Measurements from ENCODE around the gene WNK1.
"Not testable (repeated sequence)": the region's sequence is repeated elsewhere in the genome, so short reads cannot be mapped to it uniquely, and the experiment has no call there.

WNK1 gene

DNA sequence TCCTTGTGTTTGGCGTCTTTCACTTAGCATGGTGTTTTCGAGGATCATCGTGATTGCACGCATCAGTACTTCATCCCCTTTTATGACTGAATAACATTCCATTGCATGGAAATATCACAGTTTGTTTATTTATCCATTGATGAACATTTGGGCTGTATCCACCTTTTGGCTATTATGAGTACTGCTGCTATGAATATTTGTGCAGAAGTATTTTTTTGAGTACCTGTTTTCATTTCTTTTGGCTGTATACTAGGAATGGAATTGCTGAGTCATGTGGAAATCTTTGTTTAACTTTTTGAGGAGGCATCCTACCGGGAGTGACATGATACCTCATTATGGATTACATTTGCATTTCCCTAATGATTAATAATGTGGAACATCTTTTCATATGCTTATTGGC is 66.4 kb downstream of the WNK1 start:
- no peak for DNase-seq

DNA sequence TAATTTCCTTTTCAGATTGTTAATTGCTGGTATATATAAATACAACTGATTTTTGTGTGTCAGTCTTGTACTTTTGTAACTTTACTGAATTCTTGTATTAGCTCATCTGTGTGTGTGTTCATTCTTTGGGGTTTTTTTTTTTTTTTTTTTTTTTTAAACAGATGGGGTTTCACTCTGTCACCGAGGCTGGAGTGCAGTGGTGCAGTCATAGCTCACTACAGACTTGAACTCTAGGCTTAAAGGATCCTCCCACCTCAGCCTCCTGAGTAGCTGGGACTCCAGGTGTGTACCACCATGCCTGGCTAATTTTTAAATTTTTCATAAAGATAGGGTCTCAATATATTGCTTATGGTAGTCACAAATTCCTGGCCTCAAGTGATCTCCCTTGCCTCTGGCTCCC is 68.0 kb downstream of the WNK1 start:
- no peak for DNase-seq

DNA sequence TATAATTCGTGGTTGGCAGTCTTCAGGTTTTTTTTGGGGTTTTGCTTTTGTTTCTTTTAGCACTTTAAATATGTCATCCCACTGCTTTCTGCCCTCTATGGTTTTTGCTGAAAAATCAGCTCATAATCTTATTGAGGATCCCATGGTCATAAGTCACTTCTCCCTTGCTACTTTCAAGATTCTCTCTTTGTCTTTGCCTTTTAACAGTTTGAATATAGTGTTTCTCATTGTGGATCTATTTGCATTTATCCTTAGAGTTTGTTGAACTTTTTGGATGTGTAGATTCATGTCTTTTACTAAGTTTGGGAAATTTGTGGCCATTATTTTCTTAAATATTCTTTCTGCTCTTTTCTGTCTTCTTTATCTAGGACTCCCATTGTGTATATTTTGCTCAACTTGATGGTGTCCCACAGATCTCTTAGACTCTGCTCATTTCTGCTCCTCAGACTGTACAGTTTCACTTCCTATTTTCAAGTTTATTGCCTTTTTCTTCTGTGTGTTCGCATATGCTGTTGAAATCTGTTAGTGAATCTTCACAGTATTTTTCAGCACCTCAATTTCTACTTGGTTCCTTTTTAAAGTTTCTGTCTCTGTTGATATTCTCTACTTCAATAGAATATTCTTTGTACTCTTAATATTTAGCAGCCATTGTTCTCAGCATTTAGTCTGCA is 70.8 kb downstream of the WNK1 start:
- no peak for DNase-seq

DNA sequence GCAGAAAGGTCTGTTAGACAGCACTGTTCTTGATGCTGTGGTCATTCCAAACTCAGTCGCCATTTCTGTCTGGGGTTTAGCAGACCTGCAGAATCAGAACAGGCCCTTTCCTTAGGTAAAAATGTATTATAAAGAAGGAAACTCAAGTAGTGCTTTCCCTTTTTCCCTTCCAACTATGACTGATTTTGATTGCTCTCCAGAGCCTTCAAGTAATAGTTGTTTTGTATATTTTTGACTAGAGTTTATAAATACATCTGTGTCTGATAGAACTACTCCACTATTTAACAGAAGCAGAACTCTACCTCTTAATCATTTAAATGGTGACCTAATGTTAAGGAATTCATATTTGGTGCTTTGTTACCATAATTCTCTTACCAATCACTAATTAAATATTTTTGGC is 74.0 kb downstream of the WNK1 start:
- DNase-seq = no peak

DNA sequence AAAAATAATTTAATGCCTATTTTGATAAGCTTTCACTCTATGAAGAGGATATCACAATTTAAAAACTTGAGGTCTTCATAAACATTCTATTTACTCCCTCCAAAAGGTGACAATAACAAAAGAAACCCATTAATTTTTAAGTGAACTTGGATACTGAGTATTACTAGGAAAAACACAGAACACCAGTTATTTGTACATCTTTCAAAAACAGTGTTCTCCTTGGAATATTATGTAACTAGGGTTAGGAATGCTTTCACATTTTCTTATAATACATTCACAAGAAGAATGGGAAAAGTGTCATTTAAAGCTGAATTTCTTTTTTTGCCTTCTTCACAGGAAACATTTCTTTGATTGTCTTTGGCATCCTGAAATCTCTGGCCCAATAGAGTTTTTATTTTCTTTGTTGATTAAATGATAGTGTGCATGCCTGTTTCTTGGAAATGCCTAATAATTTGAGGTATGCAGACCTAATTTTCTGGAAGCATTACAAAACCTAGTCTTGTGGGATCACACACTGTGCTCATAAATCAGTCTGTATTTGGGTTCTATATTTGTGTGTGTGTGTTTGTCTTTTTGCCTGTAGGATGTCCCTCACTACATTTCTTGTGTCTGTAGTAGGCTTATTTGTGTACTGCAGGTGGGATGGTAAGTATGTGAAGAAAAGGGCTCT is 76.5 kb downstream of the WNK1 start:
- DNase-seq = no peak

DNA sequence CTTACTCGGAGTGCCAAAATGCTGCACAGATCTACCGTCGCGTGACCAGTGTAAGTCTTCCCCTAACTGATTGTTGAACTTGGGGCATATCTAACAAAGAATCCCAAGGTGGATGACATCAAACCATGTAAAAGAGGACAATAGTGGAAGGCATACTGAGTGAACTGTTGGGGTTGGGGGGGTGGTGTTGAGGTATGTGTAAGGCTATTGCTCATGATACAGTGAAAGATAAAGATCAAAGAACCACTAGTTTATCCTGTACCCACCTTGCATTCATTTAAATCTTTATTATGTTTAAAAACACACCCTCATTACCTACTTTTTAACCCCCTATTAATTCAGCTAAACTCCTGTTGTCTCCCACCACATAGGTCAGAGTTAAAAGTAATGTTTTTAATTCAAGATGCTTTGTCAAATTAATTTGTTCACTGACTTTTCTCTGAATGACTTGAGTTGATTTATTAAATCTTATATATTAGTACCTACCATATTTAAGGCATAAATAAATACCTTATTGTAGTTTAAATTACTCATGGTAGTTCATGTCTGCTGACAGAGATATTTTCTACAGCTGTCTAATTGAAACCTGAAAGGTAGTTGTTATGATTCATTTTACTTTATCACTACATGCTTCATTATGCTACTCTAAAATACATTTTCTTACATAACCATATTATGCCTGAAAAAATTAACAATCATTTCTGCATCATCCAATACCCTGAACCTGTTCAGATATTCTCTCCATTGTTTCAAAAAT is 77.9 kb downstream of the WNK1 start:
- DNase-seq = no peak

DNA sequence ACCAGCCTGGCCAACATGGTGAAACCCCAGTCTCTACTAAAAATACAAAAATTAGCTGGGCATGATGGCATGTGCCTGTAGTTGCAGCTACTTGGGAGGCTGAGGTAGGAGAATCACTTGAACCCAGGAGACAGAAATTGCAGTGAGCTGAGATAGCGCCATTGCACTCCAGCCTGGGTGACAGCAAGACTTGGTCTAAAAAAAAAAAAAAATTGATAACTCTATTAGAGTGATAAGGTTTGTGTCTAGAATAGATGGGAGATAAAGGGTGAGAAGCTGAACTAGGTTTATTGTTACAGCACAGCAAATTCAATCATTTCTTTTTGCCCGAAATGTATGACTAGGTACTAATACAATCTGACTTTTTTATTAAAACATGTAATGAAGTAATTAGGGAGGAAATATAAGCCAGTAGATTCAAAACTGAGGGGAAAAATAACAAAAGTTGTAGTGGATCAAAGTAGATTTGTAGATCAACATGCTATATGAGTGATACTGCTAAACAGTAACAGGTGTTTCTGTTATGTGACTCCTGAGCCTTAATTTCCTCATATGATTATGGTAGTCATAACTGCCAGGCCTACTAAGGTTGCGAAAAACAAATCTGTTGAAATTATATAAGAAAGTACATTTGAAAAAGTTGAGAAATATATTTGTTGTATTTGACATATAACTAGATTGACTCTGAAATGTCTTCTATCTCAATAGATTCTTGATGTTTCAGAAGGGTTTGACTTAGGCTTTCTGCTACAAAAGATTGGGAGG is 83.6 kb downstream of the WNK1 start:
- DNase-seq = no peak

DNA sequence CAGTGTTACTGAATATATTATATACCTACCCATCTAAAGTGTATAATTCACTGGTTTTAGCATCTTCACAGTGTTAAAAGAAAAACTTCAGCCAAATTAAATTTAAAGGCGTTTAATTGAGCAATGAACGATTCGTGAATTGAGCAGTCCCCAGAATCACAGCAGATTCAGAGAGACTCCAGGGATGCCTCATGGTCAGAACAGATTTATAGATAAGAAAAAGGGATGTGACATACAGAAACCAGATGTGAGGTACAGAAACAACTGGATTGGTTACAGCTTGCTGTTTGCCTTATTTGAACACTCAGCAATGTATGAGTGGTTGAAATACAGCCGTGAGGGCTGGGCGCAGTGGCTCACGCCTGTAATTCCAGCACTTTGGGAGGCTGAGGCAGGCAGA is 84.6 kb downstream of the WNK1 start:
- DNase-seq = no peak

DNA sequence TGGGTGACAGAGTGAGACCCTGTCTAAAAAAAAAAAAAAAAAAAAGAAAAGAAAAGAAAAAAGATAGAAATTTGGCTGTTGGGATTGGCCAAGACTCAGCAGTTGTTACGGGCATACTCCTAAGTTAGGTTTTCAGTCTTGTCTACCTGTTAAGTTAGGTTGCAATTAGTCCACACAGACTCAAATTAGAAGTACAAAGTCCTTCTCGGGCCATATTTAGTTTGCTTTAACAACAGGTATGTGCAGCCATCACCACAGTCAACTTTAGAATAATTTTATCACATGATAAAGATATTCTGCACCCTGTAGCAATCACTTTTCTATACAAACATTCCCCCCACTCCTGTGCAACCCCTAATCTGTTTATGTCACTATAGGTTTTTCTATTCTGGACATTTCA is 85.2 kb downstream of the WNK1 start:
- no peak for DNase-seq

DNA sequence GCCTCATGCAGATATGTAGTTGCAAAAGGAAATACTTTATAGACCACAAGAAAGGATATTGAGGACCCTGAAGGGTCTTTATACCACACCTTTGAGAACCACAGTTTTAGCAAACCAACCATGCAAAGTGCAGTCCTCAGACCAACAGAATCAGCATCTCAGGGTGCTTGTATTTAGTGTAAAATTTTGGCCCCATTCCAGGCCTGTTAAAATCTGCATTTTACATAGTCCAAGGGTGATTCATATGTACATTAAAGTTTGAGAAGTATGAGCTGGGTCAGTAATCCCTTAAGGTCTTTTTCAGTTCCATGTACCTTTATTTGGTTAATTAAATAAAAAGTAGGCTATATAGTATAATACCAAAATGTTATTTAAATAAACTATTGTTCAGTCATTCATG is 91.2 kb downstream of the WNK1 start:
- no peak for DNase-seq

DNA sequence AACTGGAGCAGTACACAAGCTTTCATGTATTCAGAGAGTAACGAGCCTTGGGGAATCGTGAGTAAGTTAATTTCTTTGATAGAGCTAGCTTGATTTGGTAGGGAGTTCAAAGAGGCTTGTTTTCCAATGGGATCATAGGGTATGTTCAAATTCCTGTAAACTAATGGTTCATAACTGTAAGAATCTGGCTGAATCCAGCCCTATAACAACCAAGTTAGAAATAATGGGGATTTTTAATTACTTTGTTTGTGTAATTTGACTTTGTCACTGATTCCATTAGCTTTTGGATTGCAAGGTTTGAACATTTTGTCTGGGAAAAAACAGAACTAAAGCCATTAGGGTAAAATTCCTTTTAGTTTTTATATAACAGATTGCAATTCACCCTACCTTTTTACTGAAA is 94.0 kb downstream of the WNK1 start:
- no peak for DNase-seq

DNA sequence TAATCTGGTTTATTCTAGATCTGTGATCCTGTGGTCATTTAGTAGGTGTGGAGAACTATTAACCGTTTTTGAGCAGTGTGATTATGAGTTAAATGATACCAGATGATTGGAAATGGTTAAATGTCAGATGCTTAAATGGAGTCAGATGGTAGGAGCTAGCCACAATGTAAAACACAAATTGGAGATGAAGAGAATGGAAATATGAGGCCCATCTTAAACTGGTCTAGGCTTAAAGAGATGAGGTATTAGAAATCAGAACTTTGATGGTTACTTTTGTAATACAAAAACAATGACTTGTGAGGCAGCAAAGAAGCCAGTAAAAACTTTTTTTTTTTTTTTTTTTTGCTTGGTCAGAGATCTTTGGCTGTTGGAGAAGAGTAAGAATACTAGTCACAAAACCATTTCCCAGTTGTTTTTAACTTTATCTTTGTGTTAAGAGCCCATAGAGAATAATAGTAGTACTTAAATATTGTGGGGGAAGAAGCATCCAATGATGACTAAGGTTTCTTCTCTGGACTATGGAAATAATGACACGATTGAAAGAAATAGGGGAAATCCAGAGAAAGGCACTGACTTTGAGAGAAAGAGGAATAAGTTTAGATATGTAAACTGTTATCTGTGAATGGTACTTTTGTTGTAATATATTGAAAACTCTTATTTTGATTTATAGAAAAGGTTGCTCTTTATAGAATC is 95.9 kb downstream of the WNK1 start:
- DNase-seq = peak; percentile 19

DNA sequence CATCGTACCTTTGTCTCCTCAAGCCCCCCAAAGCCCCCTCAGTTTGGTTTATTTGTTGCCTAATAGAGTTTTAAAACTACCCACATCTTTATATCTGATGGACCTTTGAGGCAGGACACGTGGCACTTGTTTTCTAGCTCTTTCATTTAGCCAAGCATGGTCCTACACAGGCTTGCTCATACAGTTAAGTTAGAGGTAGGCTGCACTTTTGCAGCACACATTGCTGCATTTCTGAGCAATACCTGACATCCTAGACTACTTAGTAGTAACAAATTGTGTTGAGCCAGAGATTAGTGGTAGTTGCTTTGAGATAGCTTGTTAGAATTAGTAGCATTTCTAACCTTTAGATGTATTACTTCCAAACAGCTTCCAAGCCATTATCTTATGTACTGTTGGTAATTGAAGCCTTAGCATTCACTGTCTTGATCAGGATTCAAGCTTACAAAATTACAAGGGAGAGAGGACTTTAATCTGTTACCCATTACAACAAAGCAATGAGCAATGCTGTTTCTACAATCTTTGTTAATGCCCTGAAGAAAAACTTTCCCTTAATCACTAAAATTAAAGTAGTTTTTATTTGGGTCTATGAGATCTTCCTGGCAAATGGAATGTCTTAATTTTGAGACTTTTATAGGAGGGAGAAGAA is 96.6 kb downstream of the WNK1 start:
- DNase-seq = no peak

DNA sequence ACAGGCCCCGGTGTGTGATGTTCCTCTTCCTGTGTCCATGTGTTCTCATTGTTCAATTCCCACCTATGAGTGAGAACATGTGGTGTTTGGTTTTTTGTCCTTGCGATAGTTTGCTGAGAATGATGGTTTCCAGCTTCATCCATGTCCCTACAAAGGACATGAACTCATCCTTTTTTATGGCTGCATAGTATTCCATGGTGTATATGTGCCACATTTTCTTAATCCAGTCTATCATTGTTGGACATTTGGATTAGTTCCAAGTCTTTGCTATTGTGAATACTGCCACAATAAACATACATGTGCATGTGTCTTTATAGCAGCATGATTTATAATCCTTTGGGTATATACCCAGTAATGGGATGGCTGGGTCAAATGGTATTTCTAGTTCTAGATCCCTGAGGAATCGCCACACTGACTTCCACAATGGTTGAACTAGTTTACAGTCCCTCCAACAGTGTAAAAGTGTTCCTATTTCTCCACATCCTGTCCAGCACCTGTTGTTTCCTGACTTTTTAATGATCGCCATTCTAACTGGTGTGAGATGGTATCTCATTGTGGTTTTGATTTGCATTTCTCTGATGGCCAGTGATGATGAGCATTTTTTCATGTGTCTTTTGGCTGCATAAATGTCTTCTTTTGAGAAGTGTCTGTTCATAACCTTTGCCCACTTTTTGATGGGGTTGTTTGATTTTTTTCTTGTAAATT is 97.5 kb downstream of the WNK1 start:
- not testable (repeated sequence) for DNase-seq

DNA sequence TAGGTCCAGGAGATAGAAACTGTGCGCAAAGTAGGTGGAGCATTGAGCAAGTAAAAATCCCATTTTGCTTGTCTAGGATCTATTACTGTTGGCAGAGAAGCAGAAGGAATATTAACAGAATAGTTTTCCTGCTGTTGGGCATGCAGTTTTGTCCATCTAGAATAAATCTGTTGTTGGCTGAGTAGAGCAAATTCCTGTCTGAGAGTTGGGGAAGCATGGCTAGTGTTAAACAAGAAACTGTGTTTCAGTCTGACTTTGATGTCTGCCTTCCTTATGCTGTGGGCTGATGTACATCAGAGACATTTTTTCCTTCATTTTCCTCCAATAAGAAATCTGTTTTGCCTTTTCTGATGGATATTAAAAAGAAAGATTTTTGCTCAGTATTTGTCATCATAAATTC is 99.0 kb downstream of the WNK1 start:
- no peak for DNase-seq

DNA sequence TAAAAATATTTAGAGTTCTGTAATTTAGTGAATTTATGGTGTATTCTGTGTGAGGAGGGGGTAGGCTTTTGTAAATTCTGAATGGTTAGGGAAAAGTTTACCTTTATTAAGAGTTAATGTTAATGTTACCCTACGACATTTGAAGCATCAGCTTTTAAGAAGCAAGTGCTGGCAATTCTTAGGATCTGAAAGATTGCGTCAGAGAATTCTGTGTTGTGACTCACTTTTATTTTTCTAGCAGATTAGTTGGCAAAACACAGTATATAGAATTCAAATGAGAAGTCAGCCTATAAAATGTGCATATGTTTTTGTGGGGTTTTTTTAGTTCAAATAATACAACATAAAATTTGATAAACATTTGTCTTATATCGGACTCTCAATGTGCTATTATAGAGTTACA is 99.5 kb downstream of the WNK1 start:
- DNase-seq = no peak

DNA sequence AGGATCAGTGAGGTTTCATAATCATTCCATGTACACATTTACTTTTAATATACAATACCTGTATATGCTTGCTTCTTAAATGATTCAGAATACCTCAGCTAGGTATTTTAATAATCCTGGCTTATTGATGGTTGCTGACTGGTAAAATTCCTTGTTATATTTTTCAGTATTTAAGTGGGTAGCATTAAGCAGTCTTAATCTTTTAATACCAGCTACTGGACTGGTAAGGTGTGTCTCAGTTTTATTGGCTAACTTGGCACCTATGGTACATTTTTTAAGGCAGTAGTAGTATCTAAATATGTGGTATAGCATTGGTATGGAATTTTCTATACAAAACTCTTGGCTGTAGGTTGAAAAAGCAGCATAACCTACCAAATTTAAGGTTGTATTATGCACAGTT is 100.5 kb downstream of the WNK1 start:
- DNase-seq = no peak

DNA sequence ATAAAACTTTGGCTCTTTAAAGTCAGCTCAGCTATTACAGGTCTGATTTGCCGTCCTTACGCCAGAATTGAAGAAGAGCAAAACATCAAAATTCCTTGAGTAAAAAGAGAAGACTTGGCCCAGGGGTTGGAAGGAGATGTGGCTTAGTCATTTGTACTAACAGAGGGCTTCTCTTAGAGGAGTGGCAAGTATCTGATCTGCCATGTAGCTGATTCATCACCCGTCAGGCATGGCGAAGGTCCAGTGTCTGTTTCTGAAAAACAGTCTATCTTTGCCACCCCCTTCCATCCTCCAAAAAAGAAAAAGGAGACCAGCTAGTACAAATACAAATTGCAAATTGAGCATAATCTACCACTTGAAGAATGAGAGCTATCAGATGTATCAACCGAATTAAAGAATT is 105.2 kb downstream of the WNK1 start:
- no peak for DNase-seq

DNA sequence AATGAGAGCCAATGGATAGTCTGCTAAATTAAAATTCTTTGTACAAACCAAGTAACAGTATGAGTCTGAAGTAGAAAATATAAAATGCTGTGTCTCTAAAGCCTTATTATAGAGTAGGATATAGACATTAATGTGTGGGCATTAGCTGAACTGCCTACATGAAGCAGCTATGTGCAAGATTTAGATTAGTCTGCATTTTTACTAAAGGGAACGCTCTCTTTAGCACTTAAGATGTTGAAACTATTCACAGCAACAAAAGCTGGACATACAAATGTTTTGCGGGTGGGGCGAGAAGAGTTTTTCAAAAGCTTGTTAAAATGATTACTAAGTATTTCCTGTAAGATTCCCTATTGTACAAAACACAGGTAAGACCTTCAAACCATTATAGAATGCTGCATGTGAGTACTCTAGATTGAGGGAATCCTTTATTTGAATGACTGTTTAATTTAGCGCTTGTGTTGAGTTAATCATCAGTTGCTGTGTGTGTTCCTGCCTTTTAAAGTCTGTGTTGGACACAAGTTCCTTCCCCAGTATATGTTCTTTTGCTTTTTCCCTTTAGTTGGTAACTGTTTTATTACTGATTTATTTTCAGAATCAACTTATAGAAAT is 110.0 kb downstream of the WNK1 start:
- no peak for DNase-seq

DNA sequence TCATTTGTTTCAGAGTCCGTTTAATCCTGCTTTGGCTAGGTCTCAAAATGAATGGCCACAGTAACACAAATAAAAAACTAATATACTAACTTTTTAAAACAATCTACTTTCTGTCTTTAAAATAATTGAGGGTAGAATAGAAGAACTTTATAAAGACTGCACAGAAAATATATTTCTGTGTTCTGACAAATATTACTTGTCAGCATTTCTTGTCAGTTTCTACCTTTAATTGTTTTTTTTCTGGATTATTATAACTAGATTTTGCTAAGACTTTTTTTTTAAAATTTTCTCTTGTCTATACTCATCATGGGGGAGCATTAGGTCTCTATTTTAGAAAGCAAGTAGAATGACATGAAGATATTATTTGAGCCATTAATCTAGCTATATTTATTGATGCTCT is 110.9 kb downstream of the WNK1 start:
- no peak for DNase-seq

DNA sequence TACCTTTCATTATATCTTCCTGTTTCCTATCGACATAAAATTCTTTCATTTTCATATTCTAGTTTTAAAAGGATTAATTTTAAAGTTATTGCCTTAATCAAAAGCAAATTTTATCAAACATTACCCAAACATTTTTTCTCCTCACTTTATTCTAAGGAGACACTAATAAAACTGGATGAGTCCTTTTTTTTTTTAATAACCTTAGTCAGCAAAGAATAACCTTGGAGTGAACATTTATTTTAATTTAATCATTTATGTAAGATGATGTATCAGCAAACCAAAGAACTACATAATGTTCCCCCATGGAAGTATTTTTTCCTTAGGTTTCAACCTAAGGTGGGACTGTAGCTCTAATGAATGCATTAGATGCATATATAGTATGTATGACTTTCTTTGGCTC is 113.2 kb downstream of the WNK1 start:
- no peak for DNase-seq

All from activated CD4-positive, alpha-beta T cell treated with anti-CD3 and anti-CD28 coated beads, Interleukin-2, amount 50 U/mL, for 16 hours (primary cell).